HepG2 (cell line): ENCODE data around the gene LRSAM1. TPM values are rescaled to one million over a fixed set of nuclear protein-coding genes. Genes with fewer than 3 reads are reported as not detected.

Experiments used
- ATAC-seq: fragments of 200-7000 bp; cut with Tn5 transposase; 3 replicates; pipeline ENCODE4 v1.9.1; 2020; ENCODE audit warnings: mild to moderate bottlenecking, moderate library complexity
- BruUV-seq: library from RNA; stranded (reverse); fragments of 400-500 nt; replicated peaks from 2 replicates; lab custom pipeline; 2021; lab: Mats Ljungman, UMichigan
- CTCF ChIA-PET: fragments of 300-600 bp; formaldehyde crosslinking; extraction: SDS; loops from one replicate; lab custom pipeline; 2021; ENCODE audit warnings: low total read pairs, inconsistent platforms, low intra/inter-chr PET ratio; lab: Yijun Ruan, JAX
- POLR2A ChIA-PET: fragments of 350-600 bp; sonication (Branson Sonifier 250); formaldehyde crosslinking; loops from one replicate; lab custom pipeline; 2020; ENCODE audit warnings: antibody characterized with exemption, inconsistent platforms; lab: Yijun Ruan, JAX
- DNase-seq: peaks from one replicate; pipeline ENCODE4 v3.0.0-alpha.2; 2015; ENCODE audit warnings: low spot score
- FAIRE-seq: peaks from 3 replicates; lab custom pipeline; 2011; peaks lifted over from hg19 to GRCh38; lab: Jason Lieb, UNC
- H2AFZ ChIP-seq: one replicate; pipeline ENCODE4 v1.6.1; 2011; ENCODE audit warnings: low read length, inconsistent platforms
- H3K27ac ChIP-seq: fragments of 300-600 bp; 3 replicates; pipeline ENCODE4 v1.8.0; 2011; ENCODE audit warnings: mixed run types, mild to moderate bottlenecking, mixed read lengths, low read length, inconsistent platforms; ENCODE audit not compliant: insufficient read depth; ENCODE audit errors: extremely low read length
- H3K27me3 ChIP-seq, 2 experiments: fragments of 200-600 bp in 1 of 2; 2 replicates in 1 of 2; 3 replicates in 1 of 2; pipeline versions ENCODE4 v1.6.0 to v1.8.0; 2011; ENCODE audit warnings: low read length in 2 of 2, mild to moderate bottlenecking in 2 of 2, moderate library complexity in 2 of 2, inconsistent platforms in 1 of 2; ENCODE audit not compliant: insufficient read depth in 2 of 2, control insufficient read depth in 1 of 2
- H3K36me3 ChIP-seq, 2 experiments: fragments of 200-600 bp in 1 of 2; replicated peaks in 1 of 2; 2 replicates in 1 of 2; 3 replicates in 1 of 2; pipeline versions ENCODE4 v1.5.1 to v1.8.0; 2011; ENCODE audit warnings: low read length in 2 of 2, inconsistent platforms in 1 of 2; ENCODE audit not compliant: insufficient read depth in 2 of 2, control insufficient read depth in 1 of 2
- H3K4me1 ChIP-seq: 2 replicates; pipeline ENCODE4 v1.5.1; 2012; ENCODE audit warnings: low read length, inconsistent platforms; ENCODE audit not compliant: insufficient read depth
- H3K4me2 ChIP-seq: 2 replicates; pipeline ENCODE4 v1.6.0; 2011; ENCODE audit warnings: low read depth, low read length, inconsistent platforms
- H3K4me3 ChIP-seq, 3 experiments: fragments of 200-600 bp in 1 of 3; sonication (generic), shearing (Covaris generic) in 1 of 3; replicated peaks in 1 of 3; 2 replicates each; pipeline ENCODE4 v1.5.1; 2011 to 2016; ENCODE audit warnings: low read length in 3 of 3, inconsistent platforms in 2 of 3, low read depth in 2 of 3, mild to moderate bottlenecking in 2 of 3, control low read depth in 1 of 3, mixed read lengths in 1 of 3; ENCODE audit not compliant: insufficient read depth in 1 of 3
- H3K79me2 ChIP-seq: one replicate; pipeline ENCODE4 v1.6.1; 2011; ENCODE audit warnings: low read length, inconsistent platforms; ENCODE audit not compliant: insufficient read depth
- H3K9ac ChIP-seq: 2 replicates; pipeline ENCODE4 v1.6.0; 2011; ENCODE audit warnings: mild to moderate bottlenecking, low read depth, low read length, inconsistent platforms; ENCODE audit not compliant: insufficient read depth
- H3K9me3 ChIP-seq: 2 replicates; pipeline ENCODE4 v1.5.1; 2012; ENCODE audit warnings: mild to moderate bottlenecking, low read length
- H4K20me1 ChIP-seq: 2 replicates; pipeline ENCODE4 v1.6.0; 2011; ENCODE audit warnings: inconsistent platforms, mild to moderate bottlenecking, low read length, moderate library complexity; ENCODE audit not compliant: insufficient read depth
- ADNP ChIP-seq: sonication (generic); formaldehyde crosslinking; IDR thresholded peaks from 2 replicates; pipeline ENCODE4 v1.4.0; 2020; ENCODE audit warnings: missing genetic modification reagents
- DPF2 ChIP-seq: sonication (generic); formaldehyde crosslinking; IDR thresholded peaks from 2 replicates; pipeline ENCODE4 v1.4.0; 2020; ENCODE audit warnings: mild to moderate bottlenecking, low read depth, missing genetic modification reagents, borderline replicate concordance
- JUND ChIP-seq: sonication (generic); formaldehyde crosslinking; IDR thresholded peaks from 2 replicates; pipeline ENCODE4 v1.8.0; 2022; ENCODE audit warnings: mild to moderate bottlenecking, missing genetic modification reagents
- KAT8 ChIP-seq: IDR thresholded peaks from 2 replicates; pipeline ENCODE4 v1.6.1; 2016; ENCODE audit warnings: missing genetic modification reagents, missing compliant biosample characterization
- PAX8 ChIP-seq: sonication (generic); formaldehyde crosslinking; IDR thresholded peaks from 2 replicates; pipeline ENCODE4 v1.8.0; 2022; ENCODE audit warnings: mild to moderate bottlenecking, missing genetic modification reagents, borderline replicate concordance
- POLR2AphosphoS5 ChIP-seq: IDR thresholded peaks from 2 replicates; pipeline ENCODE4 v1.6.1; 2012; ENCODE audit warnings: low read depth, low read length
- SSRP1 ChIP-seq: IDR thresholded peaks from 2 replicates; pipeline ENCODE4 v1.6.1; 2016; ENCODE audit warnings: control low read depth
- TBX3 ChIP-seq: fragments of 450-650 bp; IDR thresholded peaks from 2 replicates; pipeline ENCODE4 v1.6.1; 2017; ENCODE audit warnings: antibody characterized with exemption, mild to moderate bottlenecking, inconsistent platforms, borderline replicate concordance
- WIZ ChIP-seq: sonication (generic); formaldehyde crosslinking; IDR thresholded peaks from 2 replicates; pipeline ENCODE4 v1.5.1; 2020; ENCODE audit warnings: mild to moderate bottlenecking, missing genetic modification reagents
- ZBTB8A ChIP-seq: sonication (generic); formaldehyde crosslinking; IDR thresholded peaks from 2 replicates; pipeline ENCODE4 v1.4.0; 2020; ENCODE audit warnings: mild to moderate bottlenecking, low read depth, missing genetic modification reagents, borderline replicate concordance
- ZFP36 ChIP-seq: fragments of 150-350 bp; IDR thresholded peaks from 2 replicates; pipeline ENCODE4 v1.6.1; 2018; ENCODE audit warnings: borderline replicate concordance, low read length, low read depth; ENCODE audit not compliant: partially characterized antibody
- ZIK1 ChIP-seq: sonication (generic); formaldehyde crosslinking; IDR thresholded peaks from 2 replicates; pipeline ENCODE4 v1.5.0; 2020; ENCODE audit warnings: mild to moderate bottlenecking, low read depth, missing genetic modification reagents, borderline replicate concordance
- ZNF296 ChIP-seq: sonication (generic); formaldehyde crosslinking; conservative IDR thresholded peaks from 2 replicates; pipeline ENCODE4 v1.5.0; 2020; ENCODE audit warnings: mild to moderate bottlenecking, missing genetic modification reagents
- ZNF761 ChIP-seq: sonication (generic); formaldehyde crosslinking; conservative IDR thresholded peaks from 2 replicates; pipeline ENCODE4 v1.4.0; 2020; ENCODE audit warnings: mild to moderate bottlenecking, missing genetic modification reagents
- ZNF781 ChIP-seq: sonication (generic); formaldehyde crosslinking; IDR thresholded peaks from 2 replicates; pipeline ENCODE4 v1.5.1; 2020; ENCODE audit warnings: borderline replicate concordance, mild to moderate bottlenecking, missing genetic modification reagents; ENCODE audit errors: not compliant biosample characterization
- WGBS: methylation state at CpG from one replicate; pipeline ENCODE4 v1.1.6; 2017; ENCODE audit warnings: low lambda C conversion rate; 5-methylcytosine and 5-hydroxymethylcytosine counted together
- in situ Hi-C: cut with HindIII; loops from 2 replicates; pipeline ENCODE4 v1.10.0; 2017; ENCODE audit warnings: low pct_unique_long_range_greater_than_20kb; ENCODE audit not compliant: extremely low pct_ligation_motif_present
- intact Hi-C: fragments of 100-400 bp; cut with micrococcal nuclease; formaldehyde crosslinking; loops from one replicate; pipeline ENCODE4 v1.10.0; 2022; ENCODE audit not compliant: unreplicated experiment
- polyA plus RNA-seq, 8 experiments: library from polyadenylated mRNA; depleted of rRNA in 3 of 8; stranded (reverse) in 7 of 8; unstranded in 1 of 8; fragments of >200 nt; fragmentation: Illumina TruSeq in 4 of 8; extraction: Trizol in 4 of 8; gene quantifications; 2 replicates each; pipeline versions ENCODE4 v1.2.1 to v1.2.3, GENCODE V29; 2011 to 2016; ENCODE audit warnings: low read depth in 4 of 8, missing spikeins in 1 of 8, mixed read lengths in 1 of 8; ENCODE audit not compliant: insufficient read depth in 1 of 8
- total RNA-seq, 5 experiments: library from RNA; depleted of rRNA; stranded (reverse); fragments of >200 nt; fragmentation: Illumina TruSeq; extraction: Trizol; gene quantifications; 2 replicates each; pipeline ENCODE4 v1.2.3, GENCODE V29; 2016; ENCODE audit warnings: low read depth in 1 of 5
- TF ChIP-seq, protein P1 (sequence below): IDR thresholded peaks from 2 replicates; pipeline ENCODE4 v1.6.1; 2016
- TF ChIP-seq, protein P2 (sequence below): sonication (generic); formaldehyde crosslinking; IDR thresholded peaks from 2 replicates; pipeline ENCODE4 v1.4.0; 2020; ENCODE audit warnings: missing genetic modification reagents

The LRSAM1 gene
- total and polyA plus RNA-seq, 2 of the 13 experiments (the other 11 are each of a cell fraction or from before 2014, with no cell fraction given), result 8.7 to 10.2 TPM

DNA sequence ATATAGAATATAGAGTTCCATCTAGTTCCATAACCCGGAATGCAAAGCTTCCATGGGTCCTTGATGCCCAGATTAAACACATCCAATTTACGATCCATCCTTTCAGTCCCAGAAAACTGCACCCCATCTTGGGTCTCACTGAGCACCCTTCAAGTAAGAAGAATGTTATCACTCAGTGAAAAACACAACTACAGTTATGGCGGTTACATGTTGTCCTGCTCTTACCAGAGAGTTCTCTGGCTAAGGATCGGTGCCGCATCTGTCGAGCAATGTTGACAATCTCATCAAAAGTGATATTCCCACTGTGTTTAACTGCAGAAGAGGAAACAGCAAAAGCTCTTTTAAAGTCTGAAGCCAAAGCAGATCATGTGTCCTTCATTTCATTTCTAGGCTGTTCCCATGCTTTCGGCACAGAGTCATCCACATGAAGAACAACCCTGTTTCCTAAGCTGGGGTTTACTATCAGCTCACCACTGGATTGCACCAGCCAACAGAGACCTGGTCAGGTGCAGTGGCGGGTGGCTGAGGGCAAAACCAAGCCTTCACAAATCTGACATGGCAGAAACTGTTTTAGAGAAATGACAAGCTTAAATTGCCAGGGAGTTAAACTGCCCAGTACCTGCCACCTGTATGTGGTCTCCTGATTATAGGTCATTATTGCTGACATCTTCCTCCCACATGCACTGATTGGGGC, 3.1 kb upstream of the LRSAM1 start (continued):
- TF ChIP-seq ZFP36 (no peak), ZNF761 (no peak)

DNA sequence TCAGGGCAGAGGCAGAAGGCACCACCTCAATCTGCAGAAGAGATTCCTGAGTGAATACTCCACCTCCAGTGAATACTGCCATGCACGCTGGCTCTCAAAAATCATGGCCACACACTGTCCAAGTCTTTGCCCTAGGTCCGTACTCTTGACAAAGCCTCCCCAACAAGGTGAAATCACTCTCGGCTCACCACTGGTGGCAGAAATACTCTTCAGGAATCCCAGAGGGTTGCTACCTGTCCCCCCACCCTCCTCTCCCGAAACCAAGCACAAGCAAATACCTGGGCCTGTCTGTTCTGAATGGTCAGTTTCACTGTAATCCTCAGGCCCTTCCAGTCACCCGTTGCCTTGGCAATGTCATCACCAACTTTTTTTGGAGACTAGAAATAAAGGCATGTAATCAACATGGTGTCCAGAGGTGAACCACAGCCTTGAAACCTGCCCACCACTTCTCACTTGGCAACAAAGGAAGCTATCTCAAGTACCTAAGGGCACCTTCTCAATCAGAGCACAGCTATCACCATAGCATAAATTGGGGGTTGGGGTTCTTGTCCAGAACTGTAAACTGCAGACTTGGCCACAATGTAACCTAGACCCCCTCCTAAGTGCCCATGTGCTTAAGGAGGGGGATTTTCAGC, 1.9 kb upstream of the LRSAM1 start:
- peaks cover 36% of the 10 kb centered on the region for H3K4me1 ChIP-seq
- POLR2A ChIA-PET, result interaction anchor here (2.2 to 3.8 kb wide), 3 partner anchors 26 to 130 kb away, joined by 14 to 39 read pairs (median 22); partner anchors contain the start of genes SLC2A8 and ZNF79
- no peak for ATAC-seq
- no peak for FAIRE-seq
- no TSS peak for BruUV-seq
- H4K20me1 ChIP-seq, result peaks cover 45% of the 10 kb centered on the region
- intact Hi-C loops (no loop called here), in situ Hi-C loops (no loop called here)
- H3K9ac ChIP-seq, result peak overlapping the region; percentile 98
- H2AFZ ChIP-seq, result no peak overlapping the region
- no peaks in the 10 kb centered on the region; a peak in 1 of 5 replicates for H3K27me3 ChIP-seq
- peaks cover 11 to 58% of the 10 kb centered on the region in 2 experiments for H3K36me3 ChIP-seq
- H3K79me2 ChIP-seq, result peaks cover 35% of the 10 kb centered on the region
- CTCF ChIA-PET, result no interaction called here
- peak overlapping the region; percentile 83 for H3K27ac ChIP-seq
- H3K4me2 ChIP-seq, result peak overlapping the region; percentile 89
- WGBS, result 49% methylated on average over 5 of the region's 5 CpGs
- DNase-seq, result no peak
- no peaks in the 10 kb centered on the region for H3K9me3 ChIP-seq
- H3K4me3 ChIP-seq, result peak overlapping the region; percentile 85 to 97 (median 93)
- TF ChIP-seq, protein P1, sequence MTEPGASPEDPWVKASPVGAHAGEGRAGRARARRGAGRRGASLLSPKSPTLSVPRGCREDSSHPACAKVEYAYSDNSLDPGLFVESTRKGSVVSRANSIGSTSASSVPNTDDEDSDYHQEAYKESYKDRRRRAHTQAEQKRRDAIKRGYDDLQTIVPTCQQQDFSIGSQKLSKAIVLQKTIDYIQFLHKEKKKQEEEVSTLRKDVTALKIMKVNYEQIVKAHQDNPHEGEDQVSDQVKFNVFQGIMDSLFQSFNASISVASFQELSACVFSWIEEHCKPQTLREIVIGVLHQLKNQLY (CRISPR knock-in tag), result no peak
- no peak for TF ChIP-seq KAT8 (CRISPR knock-in tag)
- TF ChIP-seq ZBTB8A (CRISPR knock-in tag), result no peak
- TF ChIP-seq DPF2 (CRISPR knock-in tag), result no peak
- 0 out of 2 replicates have a peak, but pooled peaks have one; percentile 38 for TF ChIP-seq SSRP1 (CRISPR knock-in tag)
- TF ChIP-seq ADNP, result no peak
- no peak for TF ChIP-seq WIZ
- TF ChIP-seq TBX3, result no peak
- no peak for TF ChIP-seq JUND (CRISPR knock-in tag)
- TF ChIP-seq POLR2AphosphoS5, result no peak; the same call in 1 of the 2 replicates
- 0 out of 2 replicates have a peak, but pooled peaks have one; percentile 7 for TF ChIP-seq PAX8
- no peak for TF ChIP-seq ZIK1
- TF ChIP-seq ZNF296 (CRISPR knock-in tag), result no peak
- no peak for TF ChIP-seq ZNF781 (CRISPR knock-in tag)
- TF ChIP-seq, protein P2, sequence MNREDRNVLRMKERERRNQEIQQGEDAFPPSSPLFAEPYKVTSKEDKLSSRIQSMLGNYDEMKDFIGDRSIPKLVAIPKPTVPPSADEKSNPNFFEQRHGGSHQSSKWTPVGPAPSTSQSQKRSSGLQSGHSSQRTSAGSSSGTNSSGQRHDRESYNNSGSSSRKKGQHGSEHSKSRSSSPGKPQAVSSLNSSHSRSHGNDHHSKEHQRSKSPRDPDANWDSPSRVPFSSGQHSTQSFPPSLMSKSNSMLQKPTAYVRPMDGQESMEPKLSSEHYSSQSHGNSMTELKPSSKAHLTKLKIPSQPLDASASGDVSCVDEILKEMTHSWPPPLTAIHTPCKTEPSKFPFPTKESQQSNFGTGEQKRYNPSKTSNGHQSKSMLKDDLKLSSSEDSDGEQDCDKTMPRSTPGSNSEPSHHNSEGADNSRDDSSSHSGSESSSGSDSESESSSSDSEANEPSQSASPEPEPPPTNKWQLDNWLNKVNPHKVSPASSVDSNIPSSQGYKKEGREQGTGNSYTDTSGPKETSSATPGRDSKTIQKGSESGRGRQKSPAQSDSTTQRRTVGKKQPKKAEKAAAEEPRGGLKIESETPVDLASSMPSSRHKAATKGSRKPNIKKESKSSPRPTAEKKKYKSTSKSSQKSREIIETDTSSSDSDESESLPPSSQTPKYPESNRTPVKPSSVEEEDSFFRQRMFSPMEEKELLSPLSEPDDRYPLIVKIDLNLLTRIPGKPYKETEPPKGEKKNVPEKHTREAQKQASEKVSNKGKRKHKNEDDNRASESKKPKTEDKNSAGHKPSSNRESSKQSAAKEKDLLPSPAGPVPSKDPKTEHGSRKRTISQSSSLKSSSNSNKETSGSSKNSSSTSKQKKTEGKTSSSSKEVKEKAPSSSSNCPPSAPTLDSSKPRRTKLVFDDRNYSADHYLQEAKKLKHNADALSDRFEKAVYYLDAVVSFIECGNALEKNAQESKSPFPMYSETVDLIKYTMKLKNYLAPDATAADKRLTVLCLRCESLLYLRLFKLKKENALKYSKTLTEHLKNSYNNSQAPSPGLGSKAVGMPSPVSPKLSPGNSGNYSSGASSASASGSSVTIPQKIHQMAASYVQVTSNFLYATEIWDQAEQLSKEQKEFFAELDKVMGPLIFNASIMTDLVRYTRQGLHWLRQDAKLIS (CRISPR knock-in tag), result no peak
